ENCODE data around the gene CAGE1. TPM values are rescaled to one million over a fixed set of nuclear protein-coding genes. Genes with fewer than 3 reads are reported as not detected.

The CAGE1 gene
- total RNA-seq, 4 donors from 2014 or later = not detected

GRCh38 chr6:7338031-7338430, 51.5 kb downstream of the CAGE1 start:
- 82 to 85% methylated on average over 2 of the region's 2 CpGs for WGBS, 2 donors
- no peaks in the 10 kb centered on the region for H3K27me3 ChIP-seq
- DNase-seq (ENCODE audit: low spot score in 2 of 2) = no peak

GRCh38 chr6:7335519-7335918, 54.0 kb downstream of the CAGE1 start:
- 79 to 90% methylated on average over 3 of the region's 3 CpGs for WGBS, 2 donors
- H3K27ac ChIP-seq = no peak overlapping the region
- H3K4me3 ChIP-seq = no peak overlapping the region
- H3K4me1 ChIP-seq = no peaks in the 10 kb centered on the region
- no peak for TF ChIP-seq EP300 (IDR thresholded peaks at IDR 0.05)
- TF ChIP-seq CTCF (IDR thresholded peaks at IDR 0.05) = no peak
- TF ChIP-seq POLR2A (IDR thresholded peaks at IDR 0.05) = no peak
- no peak for DNase-seq (ENCODE audit: low spot score in 2 of 2)
- H3K36me3 ChIP-seq = no peaks in the 10 kb centered on the region
- H3K27me3 ChIP-seq = no peaks in the 10 kb centered on the region
- no peaks in the 10 kb centered on the region for H3K9me3 ChIP-seq

More at GRCh38 chr6:7338031-7338430, 51.5 kb downstream of the CAGE1 start:
- H3K36me3 ChIP-seq = no peaks in the 10 kb centered on the region
- no peaks in the 10 kb centered on the region for H3K9me3 ChIP-seq
- H3K4me1 ChIP-seq = no peaks in the 10 kb centered on the region
- TF ChIP-seq POLR2A (IDR thresholded peaks at IDR 0.05) (no peak), CTCF (IDR thresholded peaks at IDR 0.05) (no peak), EP300 (IDR thresholded peaks at IDR 0.05) (no peak)
- H3K4me3 ChIP-seq = no peak overlapping the region
- H3K27ac ChIP-seq = no peak overlapping the region

GRCh38 chr6:7334685-7335084, 54.9 kb downstream of the CAGE1 start:
- Histone ChIP-seq H3K36me3 (no peaks in the 10 kb centered on the region), H3K9me3 (no peaks in the 10 kb centered on the region), H3K4me3 (no peak overlapping the region), H3K27me3 (no peaks in the 10 kb centered on the region), H3K4me1 (no peaks in the 10 kb centered on the region), H3K27ac (no peak overlapping the region)
- no peak for DNase-seq (ENCODE audit: low spot score in 2 of 2)
- TF ChIP-seq EP300 (IDR thresholded peaks at IDR 0.05) (no peak), CTCF (IDR thresholded peaks at IDR 0.05) (no peak), POLR2A (IDR thresholded peaks at IDR 0.05) (no peak)
- 83 to 94% methylated on average over 3 of the region's 3 CpGs for WGBS, 2 donors

GRCh38 chr6:7332090-7332745, 57.3 kb downstream of the CAGE1 start:
- Histone ChIP-seq H3K4me3 (no peak overlapping the region), H3K4me1 (no peaks in the 10 kb centered on the region), H3K9me3 (no peaks in the 10 kb centered on the region), H3K36me3 (no peaks in the 10 kb centered on the region), H3K27ac (no peak overlapping the region), H3K27me3 (no peaks in the 10 kb centered on the region)
- no peak for DNase-seq (ENCODE audit: low spot score in 2 of 2)
- 75 to 83% methylated on average over 8 of the region's 8 CpGs for WGBS, 2 donors
- TF ChIP-seq CTCF (IDR thresholded peaks at IDR 0.05) (no peak), EP300 (IDR thresholded peaks at IDR 0.05) (no peak), POLR2A (IDR thresholded peaks at IDR 0.05) (no peak)

- no peaks in the 10 kb centered on the region for H3K9me3 ChIP-seq
- no peak for TF ChIP-seq CTCF (IDR thresholded peaks at IDR 0.05)
- H3K27me3 ChIP-seq = no peaks in the 10 kb centered on the region
- no peak overlapping the region for H3K27ac ChIP-seq
- no peak overlapping the region for H3K4me3 ChIP-seq
- no peaks in the 10 kb centered on the region for H3K36me3 ChIP-seq
- DNase-seq (ENCODE audit: low spot score in 2 of 2) = no peak
- no peaks in the 10 kb centered on the region for H3K4me1 ChIP-seq
- WGBS, 2 donors = 88 to 91% methylated on average over 7 of the region's 7 CpGs
These were observed 58.1 kb downstream of the CAGE1 start for GRCh38 chr6:7331452-7331851.

Data from tibial nerve (tissue), 4 donors.